GM18502 (cell line): ENCODE results near the gene TRIM50.
A peak's percentile ranks its signal among the peaks of the same experiment; 100 is the strongest.
"Not testable (repeated sequence)": the region's sequence is repeated elsewhere in the genome, so short reads cannot be mapped to it uniquely, and the experiment has no call there.

Experiments used
- ATAC-seq: cut with Tn5 transposase; IDR thresholded peaks from one replicate; pipeline ENCODE4 v1.9.1; 2021; ENCODE audit warnings: mild to moderate bottlenecking; ENCODE audit not compliant: unreplicated experiment, poor library complexity

The TRIM50 gene

DNA sequence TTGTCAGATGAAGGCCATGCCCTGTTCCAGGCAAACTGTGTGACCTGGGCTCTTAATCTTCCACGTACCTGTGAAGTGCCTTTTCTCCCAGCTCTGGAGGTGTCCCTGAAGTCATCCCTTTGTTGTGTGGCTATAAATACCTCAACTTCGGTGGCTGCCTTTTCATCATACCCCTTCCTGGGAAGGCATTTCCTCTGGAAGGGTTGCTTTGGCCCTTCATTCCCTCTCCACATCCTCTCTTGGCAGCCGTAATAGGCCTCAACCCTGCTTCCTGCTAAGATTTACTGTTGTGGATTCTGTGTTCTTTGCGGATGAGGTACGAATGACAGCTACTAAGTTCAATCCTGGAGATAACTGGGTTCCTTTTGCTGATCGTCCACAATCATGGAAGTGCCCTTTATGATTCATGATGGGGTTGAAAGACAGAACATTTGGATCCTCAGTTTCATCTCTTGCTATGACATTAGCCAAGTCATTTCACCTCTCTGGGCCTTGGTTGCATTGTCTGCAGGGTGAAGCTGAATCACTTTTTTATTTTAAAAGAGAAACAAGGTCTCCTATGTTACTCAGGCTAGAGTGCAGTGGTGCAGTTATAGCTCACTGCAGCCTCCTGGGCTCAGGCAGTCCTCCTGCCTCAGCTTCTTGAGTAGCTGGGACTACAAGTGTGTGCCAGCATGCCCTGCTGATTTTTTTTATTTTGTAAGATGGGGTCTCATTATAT, 23.7 kb upstream of the TRIM50 start:
- ATAC-seq: no peak

DNA sequence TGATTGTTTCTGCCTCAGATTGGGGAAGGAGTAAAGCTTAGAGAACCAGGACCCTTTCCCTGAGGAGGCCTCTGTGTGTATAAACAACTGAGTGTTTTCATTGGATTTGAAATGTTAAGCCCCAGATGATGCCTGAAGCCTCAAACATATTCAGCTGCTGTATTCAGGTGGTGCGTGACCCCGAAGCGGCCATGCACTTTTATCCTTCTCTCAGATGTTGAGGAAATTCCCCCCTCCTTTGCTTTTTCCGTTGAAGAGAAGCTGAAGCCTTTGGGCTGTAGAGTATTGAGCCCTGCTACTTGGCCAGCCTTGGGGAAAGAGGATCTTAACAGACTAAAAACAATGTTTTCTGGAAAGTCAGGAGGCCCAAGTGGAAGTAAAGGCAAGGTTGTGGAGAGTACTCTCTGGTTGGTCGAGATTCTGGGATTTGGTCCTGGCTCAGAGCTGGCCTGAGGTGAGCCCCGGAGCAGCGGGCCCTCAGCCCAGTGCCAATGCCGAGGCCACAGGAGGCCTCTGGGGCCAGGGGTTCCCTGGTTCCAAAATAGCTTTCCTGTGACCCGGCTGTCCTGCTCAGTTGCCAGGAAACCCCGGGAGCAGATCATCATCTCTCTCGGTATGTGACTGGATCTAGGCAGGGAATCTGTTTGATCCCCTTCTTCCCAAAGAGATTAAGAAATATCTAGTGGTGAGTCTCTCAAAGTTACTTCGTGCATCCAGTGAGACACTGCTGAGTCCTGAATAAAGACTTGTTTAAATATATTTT, 22.6 kb upstream of the TRIM50 start:
- no peak for ATAC-seq

DNA sequence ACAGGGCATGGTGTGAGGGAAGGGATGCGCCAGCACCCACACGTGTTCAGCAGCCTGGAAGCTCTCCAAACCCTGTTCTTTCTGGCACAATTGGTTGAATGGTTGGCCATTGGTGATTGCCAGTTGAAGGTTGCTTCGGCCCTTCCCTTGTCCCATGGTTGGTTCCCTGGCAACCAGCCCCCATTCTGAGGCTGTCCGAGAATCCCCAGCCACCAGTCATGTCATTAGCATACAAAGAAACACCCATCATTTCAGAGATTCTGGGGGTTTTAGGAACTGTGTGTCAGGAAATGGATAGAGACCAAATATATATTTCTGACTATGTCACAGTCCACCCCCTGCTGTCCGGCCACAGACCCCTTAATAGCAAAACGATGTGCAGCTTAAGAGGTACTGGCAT, 21.9 kb upstream of the TRIM50 start:
- ATAC-seq: no peak

DNA sequence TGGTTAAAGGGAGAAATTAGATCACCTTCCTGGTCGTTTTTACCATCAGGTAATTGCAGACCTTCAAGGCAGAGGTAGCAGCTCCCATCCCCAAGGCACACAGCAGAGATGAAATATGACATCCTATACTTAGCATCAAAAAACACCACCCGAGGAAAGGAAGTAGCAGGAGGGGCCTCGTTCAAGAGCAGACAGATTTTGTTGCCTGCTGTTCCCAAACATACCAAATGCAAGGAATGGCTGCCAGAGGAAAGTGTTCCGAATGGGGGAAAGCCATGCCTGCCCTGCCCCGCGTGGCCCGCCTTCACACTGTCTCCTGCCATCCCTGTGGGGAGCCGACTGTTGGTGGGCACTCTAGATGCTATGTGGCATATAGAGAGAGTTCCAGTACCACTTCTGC, 18.1 kb upstream of the TRIM50 start:
- no peak for ATAC-seq

GRCh38 chr7:73345538-73345937, 17.7 kb upstream of the TRIM50 start:
- no peak for ATAC-seq

GRCh38 chr7:73343671-73344380, 15.9 kb upstream of the TRIM50 start:
- no peak for ATAC-seq

GRCh38 chr7:73342645-73343044, 14.8 kb upstream of the TRIM50 start:
- no peak for ATAC-seq

GRCh38 chr7:73341877-73342276, 14.0 kb upstream of the TRIM50 start:
- no peak for ATAC-seq

DNA sequence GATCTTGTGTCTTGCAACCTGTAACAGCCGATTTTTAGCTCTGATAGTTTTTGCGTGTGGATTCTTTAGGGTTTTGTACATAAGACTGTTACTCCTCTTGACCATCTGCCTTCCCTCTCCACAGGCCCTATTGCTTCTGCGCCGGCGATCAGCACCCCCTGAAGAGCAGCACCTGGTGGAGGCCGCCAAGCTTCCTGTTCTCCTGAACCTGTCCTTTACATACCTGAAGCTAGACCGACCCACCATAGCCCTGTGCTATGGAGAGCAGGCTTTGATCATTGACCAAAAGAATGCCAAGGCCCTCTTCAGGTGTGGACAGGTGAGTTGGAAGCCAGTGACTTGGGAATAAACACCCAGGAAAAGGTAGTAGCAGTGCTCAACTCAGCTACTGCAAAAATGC, 12.6 kb upstream of the TRIM50 start:
- no peak for ATAC-seq

GRCh38 chr7:73338321-73338720, 10.4 kb upstream of the TRIM50 start:
- ATAC-seq: no peak

DNA sequence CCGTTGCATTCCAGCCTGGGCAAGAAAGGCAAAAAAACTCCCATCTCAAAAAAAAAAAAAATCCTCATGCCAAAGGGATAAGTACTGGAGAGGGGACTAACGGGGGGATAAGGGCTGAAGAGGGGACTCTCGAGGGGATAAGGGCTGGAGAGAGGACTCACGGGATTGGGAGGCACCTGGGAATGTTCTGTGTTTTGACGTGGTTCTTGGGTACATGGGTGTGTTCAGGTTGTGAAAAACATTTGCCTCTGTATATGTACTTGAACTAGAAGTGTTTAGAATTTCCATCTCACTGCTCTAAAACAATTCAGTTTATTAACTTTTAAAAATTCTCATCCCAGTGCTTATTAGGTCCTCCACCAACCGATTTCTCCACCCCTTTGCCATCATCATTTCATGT, 4.6 kb upstream of the TRIM50 start:
- ATAC-seq: no peak

- no peak for ATAC-seq
These were observed 2.9 kb upstream of the TRIM50 start for GRCh38 chr7:73330772-73331171.

DNA sequence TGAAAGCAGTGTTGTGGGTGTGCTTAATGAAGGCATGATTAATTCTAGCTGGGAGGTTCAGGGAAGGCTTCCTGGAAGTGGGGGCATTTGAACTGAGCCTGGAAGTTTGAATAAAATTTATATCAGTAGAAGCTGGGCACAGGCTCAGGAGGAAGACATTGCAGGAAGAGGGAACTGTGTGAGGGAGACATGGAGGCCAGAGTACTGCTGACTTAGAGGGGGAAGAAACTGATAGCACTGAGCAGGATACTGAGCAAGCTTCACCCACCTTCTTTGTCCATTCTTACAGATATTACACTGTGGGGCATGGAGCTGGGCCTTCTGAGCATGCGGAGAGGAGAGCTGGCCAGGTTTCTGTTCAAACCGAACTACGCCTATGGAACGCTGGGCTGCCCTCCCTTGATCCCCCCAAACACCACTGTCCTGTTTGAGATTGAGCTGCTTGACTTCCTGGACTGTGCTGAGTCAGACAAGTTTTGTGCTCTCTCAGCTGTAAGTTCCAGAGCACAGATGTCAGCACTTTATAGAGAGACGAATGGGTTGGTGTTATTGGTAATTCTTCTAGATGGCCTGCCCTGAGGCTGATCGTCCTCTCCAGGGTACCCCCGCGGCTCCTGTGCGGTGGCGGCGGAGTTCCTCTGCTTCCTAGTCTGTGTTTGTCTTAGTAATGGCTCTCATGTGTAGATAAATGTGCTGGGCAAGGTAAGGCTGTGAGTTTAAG, 2.1 kb upstream of the TRIM50 start:
- ATAC-seq: no peak

DNA sequence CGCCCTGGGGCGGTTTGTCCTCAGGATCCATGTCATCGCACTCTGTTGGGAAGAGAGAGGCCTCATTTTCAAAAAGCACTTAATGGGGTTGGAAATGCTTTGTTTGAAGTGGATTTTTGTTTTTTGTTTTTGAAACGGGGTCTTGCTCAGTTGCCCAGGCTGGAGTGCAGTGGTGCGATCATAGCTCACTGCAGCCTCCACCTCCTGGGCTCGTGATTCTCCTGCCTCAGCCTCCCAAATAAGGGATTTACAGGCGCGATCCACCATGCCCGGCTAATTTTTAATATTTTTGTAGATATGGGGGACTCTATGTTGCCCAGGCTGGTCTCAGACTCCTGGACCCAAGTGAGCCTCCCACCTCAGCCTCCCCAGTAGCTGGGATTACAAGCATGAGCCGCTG, 814 bp upstream of the TRIM50 start:
- ATAC-seq: no peak

DNA sequence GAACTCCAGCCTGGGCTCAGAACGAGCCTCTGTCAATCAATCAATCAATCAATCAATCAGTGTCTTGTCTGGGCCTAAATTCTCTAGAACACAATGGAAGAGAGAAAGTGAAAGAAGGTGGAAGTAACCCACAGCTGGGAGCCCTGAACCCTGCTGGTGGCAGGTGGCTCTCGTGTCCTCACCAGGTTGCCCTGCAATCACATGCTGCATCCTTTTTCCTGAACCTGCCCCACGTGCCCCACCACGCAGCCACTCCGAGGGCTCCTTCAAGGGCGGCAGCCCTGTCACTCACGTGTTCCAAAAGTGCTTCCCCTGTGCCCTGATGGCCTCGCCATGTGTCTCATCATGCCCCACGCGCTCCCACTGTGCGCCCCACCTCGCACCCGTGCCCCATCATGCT, 433 bp downstream of the TRIM50 start:
- not testable (repeated sequence) for ATAC-seq

DNA sequence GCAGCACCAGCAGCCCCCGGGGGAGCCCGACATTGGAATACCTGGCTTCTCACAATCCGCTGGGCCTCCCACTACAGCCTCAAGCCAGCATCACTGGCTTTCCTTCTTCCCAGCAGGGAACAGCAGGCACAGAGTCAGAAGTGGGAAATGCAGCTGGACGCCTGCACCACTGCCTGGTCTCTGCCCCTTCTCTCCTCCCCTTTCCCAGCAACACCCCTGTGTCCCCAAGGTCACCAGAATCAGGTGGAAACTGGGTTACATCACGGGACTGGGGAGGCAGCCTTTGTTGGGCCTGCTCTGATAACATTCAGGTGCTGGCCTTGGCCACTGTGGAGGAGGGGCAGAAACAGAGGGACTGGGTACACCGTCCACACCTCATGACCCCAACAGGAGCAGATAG, 2.5 kb downstream of the TRIM50 start:
- not testable (repeated sequence) for ATAC-seq

DNA sequence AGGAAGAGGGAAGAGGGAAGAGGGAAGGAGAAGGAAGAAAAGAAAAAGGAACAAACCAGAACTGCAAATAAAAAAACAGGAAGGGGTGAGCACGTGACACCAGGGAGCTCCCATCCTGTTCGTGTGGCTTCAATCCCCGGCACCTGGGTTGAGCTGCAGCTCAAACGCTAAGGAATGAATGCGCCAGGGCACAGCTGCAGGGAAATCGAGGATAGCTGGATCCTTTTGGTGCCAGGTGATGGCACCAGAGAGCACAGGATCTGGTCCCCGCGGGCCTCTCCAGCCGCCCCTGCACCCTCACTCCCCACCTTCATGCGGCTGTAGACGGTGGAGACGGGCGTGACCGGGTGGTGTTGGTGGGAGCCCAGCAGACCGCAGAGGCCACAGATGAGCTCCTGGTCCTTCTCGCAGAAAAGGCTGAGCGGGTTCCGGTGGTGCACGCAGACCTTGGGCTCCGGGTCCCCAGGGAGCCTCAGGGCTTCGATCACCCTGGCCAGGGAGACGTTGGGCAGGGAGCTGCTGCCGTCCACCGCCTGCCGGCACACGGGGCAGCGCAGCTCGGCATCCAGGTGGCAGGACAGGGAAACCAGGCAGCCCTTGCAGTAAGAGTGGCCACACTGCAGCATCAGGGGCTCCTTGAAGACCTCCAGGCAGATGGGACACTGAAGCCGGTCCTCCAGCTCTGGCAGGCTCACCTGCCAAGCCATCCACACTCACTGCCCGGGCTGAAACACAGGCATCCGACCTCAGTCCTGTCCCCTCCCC, 3.6 kb downstream of the TRIM50 start:
- ATAC-seq: peak; percentile 52

DNA sequence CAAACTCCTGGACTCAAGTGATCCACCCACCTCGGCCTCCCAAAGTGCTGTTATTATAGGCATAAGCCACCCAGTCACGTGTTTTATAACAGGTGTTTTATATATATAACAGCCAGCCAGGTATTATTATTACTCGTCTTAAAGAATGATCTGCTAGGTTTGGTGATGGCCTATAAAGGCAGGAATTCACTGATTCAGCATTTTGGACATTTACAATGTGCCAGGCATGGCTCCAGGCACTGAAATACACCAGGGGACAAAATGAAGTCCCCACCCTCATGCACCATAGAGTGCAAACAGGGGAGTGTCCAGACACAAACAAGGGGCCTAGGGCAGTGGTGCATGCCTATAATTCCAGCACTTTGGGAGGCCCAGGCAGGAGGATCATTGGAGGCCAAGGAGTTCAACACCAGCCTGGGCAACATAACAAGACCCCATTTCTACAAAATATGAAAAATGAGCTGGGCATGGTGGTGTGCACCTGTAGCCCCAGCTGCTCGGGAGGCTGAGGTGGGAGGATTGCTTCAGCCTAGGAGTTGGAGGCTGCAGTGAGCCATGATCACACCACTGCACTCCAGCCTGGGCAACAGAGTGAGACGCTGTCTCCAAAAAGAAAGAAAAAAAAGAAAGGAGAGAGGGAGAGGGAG, 4.3 kb downstream of the TRIM50 start:
- not testable (repeated sequence) for ATAC-seq

DNA sequence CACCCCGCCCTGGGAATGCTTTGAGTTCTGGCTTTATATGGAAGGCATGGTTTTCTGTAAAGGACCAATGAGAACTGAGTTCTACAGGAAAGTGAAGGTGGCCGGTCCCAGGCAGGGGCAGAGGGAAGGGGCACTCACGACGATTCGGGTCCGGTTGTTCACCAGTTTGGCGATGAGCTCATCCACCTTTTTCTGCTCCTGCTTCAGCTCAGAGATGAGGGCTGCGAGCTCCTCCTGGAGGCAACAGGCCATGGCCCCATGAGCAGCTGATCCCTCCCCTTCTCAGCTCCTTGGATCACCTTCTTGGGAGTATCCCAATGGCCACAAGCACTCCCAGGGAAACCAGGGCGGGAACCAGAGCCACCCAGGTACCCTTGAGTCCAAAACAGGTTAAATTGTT, 7.9 kb downstream of the TRIM50 start:
- ATAC-seq: not testable (repeated sequence)
